A549 treated with RU486 at 1 μM for 4 hours (cell line): ENCODE results near the gene IL1A. TPM values are rescaled to one million over a fixed set of nuclear protein-coding genes. Genes with fewer than 3 reads are reported as not detected.

Experiments used
- total RNA-seq: library from RNA; stranded (reverse); fragments of 200-300 nt; extraction: Qiagen RNA extraction; gene quantifications from 5 replicates; pipeline ENCODE4 v1.2.3, GENCODE V29; 2022; ENCODE audit warnings: low read depth

IL1A gene, protein sequence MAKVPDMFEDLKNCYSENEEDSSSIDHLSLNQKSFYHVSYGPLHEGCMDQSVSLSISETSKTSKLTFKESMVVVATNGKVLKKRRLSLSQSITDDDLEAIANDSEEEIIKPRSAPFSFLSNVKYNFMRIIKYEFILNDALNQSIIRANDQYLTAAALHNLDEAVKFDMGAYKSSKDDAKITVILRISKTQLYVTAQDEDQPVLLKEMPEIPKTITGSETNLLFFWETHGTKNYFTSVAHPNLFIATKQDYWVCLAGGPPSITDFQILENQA
- 0.10 to 0.23 TPM (median 0.12 TPM) in 5 replicates for total RNA-seq

DNA sequence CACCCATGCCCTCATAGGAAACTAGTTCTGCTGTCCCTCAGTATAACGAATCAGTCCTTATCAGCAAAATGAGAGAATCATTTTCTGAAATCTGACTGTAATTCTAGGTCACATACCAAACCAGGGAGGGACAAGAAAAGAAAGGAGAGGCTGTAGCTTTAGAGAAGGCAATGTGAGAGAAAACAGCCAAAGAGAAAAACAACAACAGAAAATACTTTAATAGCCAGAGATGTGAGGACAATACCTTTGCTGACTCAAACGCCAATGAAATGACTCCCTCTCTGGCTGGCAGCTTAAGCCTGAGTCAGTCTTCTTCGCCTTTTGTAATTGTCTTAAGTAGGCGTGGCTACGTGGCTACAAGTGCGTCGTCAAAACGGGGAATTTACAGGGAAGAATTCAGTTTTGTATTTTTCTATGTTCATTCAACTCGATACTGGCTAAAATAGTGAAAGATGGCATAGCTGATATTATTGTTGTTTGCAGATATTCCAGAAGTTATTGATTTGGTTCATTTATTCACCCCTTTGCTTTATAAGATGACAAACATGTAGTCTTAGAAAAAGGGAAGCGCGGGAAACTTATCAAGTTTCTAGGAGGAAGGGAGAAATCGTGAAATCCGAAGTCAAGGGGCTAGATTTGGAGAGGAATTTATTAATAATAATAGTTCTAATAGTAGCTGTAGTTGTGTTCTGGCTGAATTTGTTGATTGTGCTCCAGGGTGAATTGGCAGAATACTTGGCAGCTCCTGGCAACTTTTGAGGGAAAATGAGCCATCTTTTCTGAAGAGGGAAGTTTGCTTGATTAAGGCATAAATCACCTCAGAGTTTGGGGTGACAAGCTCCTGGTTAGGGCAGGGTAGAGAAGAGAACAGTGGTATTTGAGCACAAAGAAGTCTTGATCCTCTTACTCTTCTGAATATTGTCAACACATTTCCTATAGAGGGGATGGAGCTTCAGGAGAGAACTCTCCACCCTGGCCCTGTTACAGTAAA, at the start of gene IL1A:
TSS of gene IL1A (minus strand) at position 295 of the 991 bp plus-strand sequence. CDS start 723 bp downstream, outside the sequence.

DNA sequence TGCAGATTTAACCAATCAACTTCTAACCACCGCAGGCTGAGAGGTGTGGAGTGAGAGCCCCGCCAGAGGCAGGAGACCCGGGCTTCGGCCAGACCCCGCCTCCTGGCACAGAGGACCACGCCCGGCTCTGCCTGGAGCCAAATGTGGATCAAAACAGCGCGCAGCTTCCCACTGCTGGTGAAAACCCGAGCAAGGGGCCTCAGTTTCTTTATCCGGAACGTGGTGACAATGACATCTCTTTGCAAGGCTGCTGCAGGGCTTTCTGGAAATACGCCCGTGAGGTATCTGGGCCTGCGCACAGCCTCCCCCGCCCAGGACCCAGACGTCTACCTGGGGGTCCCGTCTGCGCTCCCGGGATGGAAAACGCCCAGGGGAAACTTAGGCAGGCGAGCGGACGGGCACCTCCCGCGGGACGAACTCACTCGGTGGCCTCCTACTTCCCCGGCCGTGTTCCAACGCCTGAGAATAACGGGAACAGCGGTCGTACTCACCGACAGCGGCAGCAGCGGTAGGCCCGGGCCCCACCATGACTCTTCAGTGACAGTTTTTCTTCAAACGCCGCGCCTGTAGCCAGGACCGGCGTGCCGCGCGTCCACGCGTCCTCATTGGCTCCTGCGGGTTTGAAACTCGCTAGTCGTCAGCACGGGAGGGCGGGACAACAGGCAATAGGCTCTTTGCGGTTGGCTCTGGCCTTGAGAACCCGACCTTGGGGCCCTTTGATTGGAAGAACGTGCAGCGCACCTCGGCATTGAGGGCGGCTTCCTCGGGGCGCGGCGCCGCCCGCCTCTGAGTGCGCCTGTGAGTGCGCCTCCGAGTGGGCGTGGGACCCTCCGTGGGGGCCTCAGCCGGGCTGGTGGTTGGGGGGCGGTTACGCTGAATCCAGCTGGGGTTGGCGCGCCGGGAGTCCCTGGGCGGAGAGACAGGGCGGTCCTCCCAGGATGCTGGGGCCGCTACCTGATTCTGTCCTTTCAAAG, 19.9 kb downstream of the IL1A start, which contains the start of gene CKAP2L:
TSS of gene CKAP2L (minus strand) at position 539 of the 974 bp plus-strand sequence. CDS start at position 528, 11 bp downstream.

Other genes starting within 250 kb of the IL1A start
- 24.4 to 30.1 TPM (median 26.2 TPM) in 5 replicates for gene POLR1B, start 242.0 kb downstream of the IL1A start, total RNA-seq
- 54.4 to 74.6 TPM (median 63.8 TPM) in 5 replicates for gene CHCHD5, start 199.9 kb downstream of the IL1A start, total RNA-seq
- gene SLC20A1, start 138.6 kb downstream of the IL1A start, total RNA-seq: 125 to 144 TPM (median 138 TPM) in 5 replicates
- 0.05 to 0.13 TPM in 2 of 5 replicates, not detected in the others for gene NT5DC4, start 63.5 kb downstream of the IL1A start, total RNA-seq
- 8.6 to 19.4 TPM (median 14.2 TPM) in 5 replicates for gene CKAP2L, start 19.9 kb downstream of the IL1A start, total RNA-seq
- 0.34 to 0.58 TPM (median 0.41 TPM) in 4 of 5 replicates, not detected in the other for gene IL1B, start 52.3 kb upstream of the IL1A start, total RNA-seq
- not detected in 5 replicates for gene IL37, start 126.7 kb upstream of the IL1A start, total RNA-seq
- not detected in 5 replicates for gene IL36G, start 193.5 kb upstream of the IL1A start, total RNA-seq
- gene IL36A, start 221.0 kb upstream of the IL1A start, total RNA-seq: not detected in 5 replicates